Uterus (tissue), 4 donors: ENCODE results near the gene GNA12. TPM values are rescaled to one million over a fixed set of nuclear protein-coding genes. Genes with fewer than 3 reads are reported as not detected.

Source experiments
- DNase-seq, 2 donors: peaks; one replicate each; pipeline ENCODE4 v3.0.0-alpha.2; 2019 to 2020
- H3K27ac ChIP-seq, 2 donors: fragments of 200-600 bp; sonication (generic); 1 replicate in 1 of 2; 2 replicates in 1 of 2; pipeline ENCODE4 v1.5.1; 2016 to 2018
- H3K27me3 ChIP-seq, 2 donors: fragments of 200-600 bp; sonication (generic); one replicate each; pipeline ENCODE4 v1.5.1; 2018 to 2019; ENCODE audit warnings: control low read depth in 1 of 2
- H3K36me3 ChIP-seq, 2 donors: fragments of 200-600 bp; sonication (generic); one replicate each; pipeline ENCODE4 v1.5.1; 2019; ENCODE audit warnings: control low read depth in 1 of 2
- H3K4me1 ChIP-seq, 2 donors: fragments of 200-600 bp; sonication (generic); one replicate each; pipeline ENCODE4 v1.5.1; 2018 to 2019; ENCODE audit warnings: control low read depth in 1 of 2
- H3K4me3 ChIP-seq, 2 donors: fragments of 200-600 bp; sonication (generic); 1 replicate in 1 of 2; 2 replicates in 1 of 2; pipeline ENCODE4 v1.5.1; 2018 to 2019; ENCODE audit warnings: mild to moderate bottlenecking in 1 of 2
- H3K9me3 ChIP-seq, 2 donors: fragments of 200-600 bp; sonication (generic); one replicate each; pipeline ENCODE4 v1.5.1; 2019; ENCODE audit warnings: control low read depth in 1 of 2
- POLR2A ChIP-seq, 2 donors: fragments of 450-650 bp; IDR thresholded peaks; one replicate each; pipeline ENCODE4 v1.6.1; 2016; ENCODE audit warnings: antibody characterized with exemption in 2 of 2, mild to moderate bottlenecking in 1 of 2, moderate library complexity in 1 of 2
- intact Hi-C: fragments of 100-400 bp; cut with DNase I; formaldehyde crosslinking; loops from one replicate; pipeline ENCODE4 v1.15.1; 2023; ENCODE audit warnings: low total_unique reads
- total RNA-seq, 4 donors: library from RNA; depleted of rRNA in 3 of 4; stranded (reverse); fragments of >200 nt in 3 of 4; gene quantifications; one replicate each; pipeline versions ENCODE4 v1.1.0 to v1.2.4, GENCODE V29; 2014 to 2023
- TF ChIP-seq, protein P1 (sequence below), 4 experiments: fragments of 200-600 bp in 2 of 4; fragments of 450-650 bp in 2 of 4; sonication (generic) in 2 of 4; IDR thresholded peaks; one replicate each; pipeline ENCODE4 v1.5.1; 2016 to 2019; ENCODE audit warnings: antibody characterized with exemption in 4 of 4, mild to moderate bottlenecking in 2 of 4, moderate library complexity in 1 of 4
- donor health status: DM: yes; HTN: yes; CAD: no.

The GNA12 gene
- total RNA-seq, 4 donors from 2014 or later, result 20.5 to 109 (median 50.3) TPM

- Histone ChIP-seq H3K4me1 (no peaks in the 10 kb centered on the region), H3K36me3 (no peaks in the 10 kb centered on the region), H3K4me3 (no peak overlapping the region), H3K27ac (no peak overlapping the region), H3K9me3 (no peaks in the 10 kb centered on the region), H3K27me3 (no peaks in the 10 kb centered on the region)
- TF ChIP-seq POLR2A (IDR thresholded peaks at IDR 0.05), result no peak
- TF ChIP-seq, protein P1, sequence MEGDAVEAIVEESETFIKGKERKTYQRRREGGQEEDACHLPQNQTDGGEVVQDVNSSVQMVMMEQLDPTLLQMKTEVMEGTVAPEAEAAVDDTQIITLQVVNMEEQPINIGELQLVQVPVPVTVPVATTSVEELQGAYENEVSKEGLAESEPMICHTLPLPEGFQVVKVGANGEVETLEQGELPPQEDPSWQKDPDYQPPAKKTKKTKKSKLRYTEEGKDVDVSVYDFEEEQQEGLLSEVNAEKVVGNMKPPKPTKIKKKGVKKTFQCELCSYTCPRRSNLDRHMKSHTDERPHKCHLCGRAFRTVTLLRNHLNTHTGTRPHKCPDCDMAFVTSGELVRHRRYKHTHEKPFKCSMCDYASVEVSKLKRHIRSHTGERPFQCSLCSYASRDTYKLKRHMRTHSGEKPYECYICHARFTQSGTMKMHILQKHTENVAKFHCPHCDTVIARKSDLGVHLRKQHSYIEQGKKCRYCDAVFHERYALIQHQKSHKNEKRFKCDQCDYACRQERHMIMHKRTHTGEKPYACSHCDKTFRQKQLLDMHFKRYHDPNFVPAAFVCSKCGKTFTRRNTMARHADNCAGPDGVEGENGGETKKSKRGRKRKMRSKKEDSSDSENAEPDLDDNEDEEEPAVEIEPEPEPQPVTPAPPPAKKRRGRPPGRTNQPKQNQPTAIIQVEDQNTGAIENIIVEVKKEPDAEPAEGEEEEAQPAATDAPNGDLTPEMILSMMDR (IDR thresholded peaks at IDR 0.05), result no peak
- no peak for DNase-seq
- intact Hi-C loops, result no loop called here
Measured at GRCh38 chr7:2873146-2873545, 29.0 kb upstream of the GNA12 start.

DNA sequence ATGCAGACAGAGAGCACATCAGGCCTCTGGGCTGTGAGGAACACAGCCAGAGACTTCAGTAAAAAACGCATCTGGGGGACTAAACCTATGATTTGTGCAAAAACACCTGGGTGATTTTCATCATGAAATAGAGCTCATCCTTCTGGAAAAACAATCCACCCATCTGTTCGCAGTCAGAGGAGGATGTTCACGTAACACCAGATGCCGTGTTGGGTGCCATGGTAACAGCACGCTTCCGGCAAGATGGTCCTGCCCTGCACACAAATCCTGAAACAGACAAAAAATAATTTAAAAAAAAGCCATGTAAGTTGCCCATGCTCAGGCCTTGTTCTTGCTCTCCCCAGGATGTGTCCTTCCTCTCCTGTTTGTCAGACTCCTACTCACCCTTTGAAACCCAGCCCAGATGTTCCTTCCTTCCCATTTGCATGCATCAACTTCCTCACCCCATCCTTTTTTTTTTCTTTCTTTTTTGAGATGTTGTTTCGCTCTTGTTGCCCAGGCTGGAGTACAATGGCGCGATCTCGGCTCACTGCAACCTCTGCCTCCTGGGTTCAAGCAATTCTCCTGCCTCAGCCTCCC is 28.3 kb upstream of the GNA12 start:
- TF ChIP-seq POLR2A (IDR thresholded peaks at IDR 0.05), result no peak
- TF ChIP-seq, protein P1 (IDR thresholded peaks at IDR 0.05), result no peak
- Histone ChIP-seq H3K27me3 (no peaks in the 10 kb centered on the region), H3K36me3 (no peaks in the 10 kb centered on the region), H3K27ac (no peak overlapping the region), H3K4me1 (no peaks in the 10 kb centered on the region), H3K9me3 (no peaks in the 10 kb centered on the region), H3K4me3 (no peak overlapping the region)
- DNase-seq, result no peak
- intact Hi-C loops, result no loop called here

GRCh38 chr7:2870471-2870931 is 26.4 kb upstream of the GNA12 start:
- peak overlapping the region in 1 of 2 donors; percentile 50 for H3K27ac ChIP-seq
- no peaks in the 10 kb centered on the region for H3K4me1 ChIP-seq
- TF ChIP-seq POLR2A (IDR thresholded peaks at IDR 0.05), result no peak
- TF ChIP-seq, protein P1 (IDR thresholded peaks at IDR 0.05), result no peak
- no peaks in the 10 kb centered on the region for H3K9me3 ChIP-seq
- H3K36me3 ChIP-seq, result no peaks in the 10 kb centered on the region
- H3K4me3 ChIP-seq, result peak overlapping the region in 1 of 2 donors; percentile 26
- no peaks in the 10 kb centered on the region for H3K27me3 ChIP-seq
- intact Hi-C loops, result no loop called here
- DNase-seq, result peak; percentile 78 to 80

GRCh38 chr7:2869981-2870380 is 25.9 kb upstream of the GNA12 start:
- intact Hi-C loops, result no loop called here
- peak overlapping the region in 1 of 2 donors; percentile 50 for H3K27ac ChIP-seq

GRCh38 chr7:2866601-2867000 is 22.5 kb upstream of the GNA12 start:
- intact Hi-C loops, result no loop called here
- Histone ChIP-seq H3K9me3 (no peaks in the 10 kb centered on the region), H3K4me3 (no peak overlapping the region), H3K36me3 (no peaks in the 10 kb centered on the region), H3K4me1 (peaks cover 0 to 8% of the 10 kb centered on the region in 2 donors), H3K27ac (no peak overlapping the region), H3K27me3 (no peaks in the 10 kb centered on the region)
- DNase-seq, result no peak
- TF ChIP-seq, protein P1 (IDR thresholded peaks at IDR 0.05), result no peak
- TF ChIP-seq POLR2A (IDR thresholded peaks at IDR 0.05), result no peak

More at GRCh38 chr7:2869981-2870380, 25.9 kb upstream of the GNA12 start:
- TF ChIP-seq, protein P1 (IDR thresholded peaks at IDR 0.05), result no peak
- no peak for TF ChIP-seq POLR2A (IDR thresholded peaks at IDR 0.05)
- H3K4me3 ChIP-seq, result peak overlapping the region in 1 of 2 donors; percentile 26
- H3K4me1 ChIP-seq, result no peaks in the 10 kb centered on the region
- no peak for DNase-seq
- no peaks in the 10 kb centered on the region for H3K9me3 ChIP-seq
- H3K36me3 ChIP-seq, result no peaks in the 10 kb centered on the region
- no peaks in the 10 kb centered on the region for H3K27me3 ChIP-seq
